Stimulated activated CD8-positive, alpha-beta memory T cell treated with anti-CD3 and anti-CD28 coated beads, Interleukin-12 subunit alpha, Interleukin-12 subunit beta, amount 100 ng/mL, for 1 hour (primary cell): ENCODE measurements around the gene ACSS1.
A peak's percentile ranks its signal among the peaks of the same experiment; 100 is the strongest.
"Not testable (repeated sequence)": the region's sequence is repeated elsewhere in the genome, so short reads cannot be mapped to it uniquely, and the experiment has no call there.

Experiments used
- DNase-seq: peaks from one replicate; pipeline ENCODE4 v3.0.0-alpha.2; 2020; ENCODE audit warnings: low read depth

Gene ACSS1

DNA sequence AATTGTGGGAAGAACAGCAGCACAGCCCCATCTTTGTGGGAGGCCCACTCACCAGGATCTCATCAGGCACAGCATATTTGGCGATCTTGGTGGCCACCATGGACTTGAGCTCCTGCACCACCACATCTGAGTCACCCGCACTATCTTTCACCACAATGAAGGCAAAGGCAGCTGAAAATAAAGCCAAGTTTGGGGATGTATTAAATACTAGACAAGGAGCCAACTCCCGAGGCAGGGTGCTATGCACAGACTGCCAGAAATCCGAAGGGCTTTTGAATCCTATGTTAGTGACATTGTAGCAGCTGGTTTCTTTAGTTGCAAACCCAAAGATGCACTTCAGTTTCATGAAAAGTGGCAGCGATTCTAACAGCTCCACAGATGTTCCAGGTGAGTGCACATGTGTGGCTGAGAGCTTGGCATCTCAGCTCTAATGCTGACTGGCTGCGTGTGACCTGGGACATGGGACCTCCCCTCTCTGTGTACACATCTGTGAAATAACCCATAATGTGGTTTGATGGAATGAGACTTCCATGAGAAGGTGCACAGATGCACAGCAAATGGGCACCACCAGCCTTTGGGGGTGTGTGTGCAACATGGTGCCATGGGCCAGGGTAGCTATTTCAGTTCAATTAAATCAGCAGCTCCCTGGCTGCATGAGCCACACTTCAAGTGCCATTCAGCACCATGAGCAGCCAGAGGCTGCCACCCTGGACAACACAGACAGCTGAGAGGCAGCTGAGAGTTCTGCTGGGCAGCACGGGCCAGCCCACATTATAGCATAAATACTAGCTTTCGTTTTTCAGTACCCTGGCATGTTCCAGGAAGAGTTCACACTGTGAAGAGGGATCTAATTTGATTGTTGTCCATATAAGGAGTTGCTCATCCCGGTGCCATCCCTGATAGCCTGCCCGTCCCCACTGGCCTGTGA is 48.5 kb downstream of the ACSS1 start:
- DNase-seq, result no peak

DNA sequence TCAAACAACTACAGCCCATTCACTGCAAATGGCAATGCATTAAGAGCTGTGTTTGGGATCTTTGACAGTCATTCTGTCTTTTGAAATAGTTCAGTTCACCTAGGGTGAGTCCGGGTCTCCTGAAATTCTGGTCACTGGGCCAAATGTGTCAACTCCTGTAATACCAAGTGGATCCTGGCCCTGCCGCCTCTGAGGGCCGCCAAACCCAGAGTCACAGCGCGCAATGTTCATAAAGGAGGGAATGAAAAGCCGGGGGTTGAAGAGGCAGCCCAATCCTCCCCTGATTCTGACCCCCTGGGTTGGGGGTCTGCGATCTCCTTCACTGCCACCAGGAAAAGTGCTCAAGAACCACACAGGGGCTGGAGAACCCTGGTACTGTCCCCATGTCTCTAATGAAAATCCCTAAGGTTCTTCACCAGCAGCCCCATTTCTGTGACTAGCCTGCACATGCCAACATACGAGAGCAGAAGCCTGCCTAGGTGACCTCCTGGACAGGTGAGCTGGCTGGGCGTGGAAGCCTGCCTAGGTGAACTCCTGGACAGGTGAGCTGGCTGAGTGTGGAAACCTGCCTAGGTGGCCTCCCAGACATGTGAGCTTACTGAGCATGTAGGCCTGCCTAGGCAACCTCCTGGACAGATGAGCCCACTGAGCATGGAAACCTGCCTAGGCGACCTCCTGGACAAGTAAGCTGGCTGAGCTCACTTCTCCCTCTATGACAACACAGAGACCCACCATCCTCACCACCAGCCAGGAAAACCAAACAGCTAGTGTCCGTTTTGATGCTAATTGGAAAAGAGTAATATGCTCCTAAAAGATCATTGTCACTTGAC is 49.3 kb downstream of the ACSS1 start:
- DNase-seq, result no peak

DNA sequence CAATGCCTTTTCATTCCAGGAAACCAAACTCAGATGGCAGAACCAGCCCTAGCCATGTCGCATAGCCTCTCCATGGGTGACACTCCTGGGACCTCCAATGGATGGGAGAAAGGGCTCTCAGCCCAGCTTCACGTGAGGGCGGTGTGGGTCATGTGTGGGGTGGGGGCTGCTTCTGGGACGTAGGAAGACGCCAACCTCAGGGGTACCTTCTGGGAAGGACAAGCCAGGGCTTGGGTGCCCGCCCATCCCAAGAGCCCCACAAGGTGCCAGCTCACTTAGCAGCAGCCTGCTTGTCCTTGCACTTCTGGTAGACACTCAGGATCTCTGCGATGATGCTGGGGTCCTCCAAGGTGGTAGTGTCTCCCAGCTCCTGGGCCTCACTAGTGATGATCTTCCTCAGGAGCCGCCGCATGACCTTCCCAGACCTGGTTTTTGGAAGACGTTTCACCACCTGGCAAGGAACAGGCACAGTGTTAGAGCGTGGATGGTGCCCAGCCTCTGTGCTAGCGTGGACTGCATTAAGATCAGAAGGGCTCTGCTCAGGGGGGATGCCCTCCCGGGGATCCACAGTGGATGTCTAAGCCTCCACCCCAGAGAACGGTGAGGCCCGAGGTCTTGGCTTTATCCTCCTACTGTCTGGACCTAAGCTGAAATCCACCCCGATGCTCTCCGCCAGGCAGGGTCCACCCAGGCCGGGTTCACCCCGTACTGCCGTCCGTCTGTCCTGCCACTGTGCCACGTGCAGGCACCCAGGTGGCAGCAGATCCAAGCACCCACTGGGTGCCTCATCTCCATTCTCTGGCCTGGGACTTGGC is 50.2 kb downstream of the ACSS1 start:
- no peak for DNase-seq

DNA sequence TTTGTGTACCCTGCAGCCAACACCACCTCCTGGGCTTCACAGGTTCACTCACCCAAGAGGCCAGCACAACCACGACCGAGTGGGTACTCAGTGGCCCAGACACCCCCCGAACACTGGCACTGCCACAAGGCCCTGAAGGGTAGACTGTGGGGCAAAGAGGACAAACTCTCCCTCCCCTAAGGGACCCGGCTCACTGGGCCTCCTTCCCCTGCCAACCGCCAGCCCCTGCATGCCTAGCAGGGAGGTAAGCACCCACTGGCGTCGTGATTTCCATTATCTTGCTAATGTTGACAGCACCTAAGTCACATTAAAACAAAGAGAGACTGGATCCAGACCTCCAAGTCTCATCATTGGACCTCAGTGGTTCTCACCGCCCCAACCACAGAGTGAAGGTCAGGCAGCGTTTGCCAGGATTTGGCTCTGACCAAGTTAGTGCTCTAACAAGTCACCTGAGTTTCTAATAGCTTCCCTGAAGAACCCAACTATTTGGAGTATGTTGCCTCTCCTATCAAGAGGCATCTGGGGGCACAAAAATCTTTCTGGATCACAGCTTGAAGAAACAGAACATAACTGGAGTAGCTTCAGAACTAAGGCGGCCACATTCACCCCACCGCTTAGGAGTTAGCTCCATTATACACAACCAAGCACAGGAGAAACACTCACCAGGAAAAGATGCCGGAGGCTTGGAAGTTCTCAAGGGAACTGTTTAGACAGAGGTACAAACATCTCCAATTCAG is 51.3 kb downstream of the ACSS1 start:
- DNase-seq, result no peak

DNA sequence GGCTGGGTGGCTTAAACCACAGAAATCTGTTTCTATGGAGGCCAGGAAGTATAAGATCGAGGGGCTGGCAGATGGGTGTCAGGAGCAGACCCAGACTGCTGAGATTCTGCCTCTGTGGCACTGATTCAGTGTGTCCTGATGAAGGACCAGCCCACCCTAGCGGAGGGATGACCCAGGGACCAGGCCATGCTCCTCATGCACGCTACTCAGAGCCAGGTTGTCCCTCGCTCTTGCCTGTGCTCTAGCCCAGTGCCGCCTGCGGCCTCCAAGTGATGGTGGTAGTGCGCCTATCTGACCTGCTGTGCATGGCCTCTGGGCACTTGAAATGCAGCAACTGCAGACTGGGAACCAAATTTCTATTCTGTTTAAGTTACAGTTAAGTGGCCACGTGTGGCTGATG is 52.3 kb downstream of the ACSS1 start:
- DNase-seq, result no peak

DNA sequence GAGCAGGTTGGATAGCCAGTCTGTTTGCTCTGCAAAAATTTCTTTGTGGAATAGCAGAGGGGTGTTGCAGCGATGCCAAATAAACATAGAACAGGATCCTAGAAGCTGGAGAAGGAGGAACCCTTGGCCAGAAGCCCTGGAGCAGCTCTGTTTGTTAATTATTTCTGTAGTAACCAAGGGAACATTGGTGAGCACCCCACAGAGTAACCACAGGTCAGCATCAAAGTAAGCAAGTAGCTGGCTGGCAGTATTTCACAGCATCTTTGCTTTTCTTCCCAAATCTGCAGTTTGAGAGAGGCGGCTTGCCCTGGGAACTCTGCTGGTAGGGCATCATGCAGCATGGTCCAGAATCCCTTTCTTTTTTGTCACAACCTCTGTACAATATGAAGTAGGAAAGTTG is 52.7 kb downstream of the ACSS1 start:
- DNase-seq, result no peak

DNA sequence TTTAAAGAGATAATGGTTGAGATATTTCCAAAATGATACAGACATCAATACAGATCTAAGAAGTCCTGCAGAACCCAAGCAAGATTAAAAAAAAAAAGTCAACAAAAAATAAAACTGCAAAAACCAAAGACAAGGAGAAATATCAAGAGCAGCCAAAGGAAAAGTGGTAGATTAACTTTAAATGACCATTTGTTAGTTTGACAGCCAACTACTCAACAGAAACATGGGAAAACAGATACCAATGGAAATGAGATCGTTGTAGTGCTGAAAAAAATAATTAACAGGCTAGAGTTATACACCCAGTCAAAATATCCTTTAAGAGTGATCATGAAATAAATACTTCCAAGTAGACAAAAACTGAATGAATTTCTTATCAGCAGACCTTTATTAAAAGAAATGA is 54.9 kb downstream of the ACSS1 start:
- DNase-seq, result no peak

DNA sequence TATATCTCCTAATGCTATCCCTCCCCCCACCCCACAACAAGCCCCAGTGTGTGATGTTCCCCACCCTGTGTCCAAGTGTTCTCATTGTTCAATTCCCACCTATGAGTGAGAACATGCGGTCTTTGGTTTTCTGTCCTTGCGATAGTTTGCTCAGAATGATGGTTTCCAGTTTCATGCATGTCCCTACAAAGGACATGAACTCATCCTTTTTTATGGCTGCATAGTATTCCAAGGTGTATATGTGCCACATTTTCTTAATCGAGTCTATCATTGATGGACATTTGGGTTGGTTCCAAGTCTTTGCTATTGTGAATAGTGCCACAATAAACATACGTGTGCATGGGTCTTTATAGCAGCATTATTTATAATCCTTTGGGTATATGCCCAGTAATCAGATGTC is 56.6 kb downstream of the ACSS1 start:
- not testable (repeated sequence) for DNase-seq

DNA sequence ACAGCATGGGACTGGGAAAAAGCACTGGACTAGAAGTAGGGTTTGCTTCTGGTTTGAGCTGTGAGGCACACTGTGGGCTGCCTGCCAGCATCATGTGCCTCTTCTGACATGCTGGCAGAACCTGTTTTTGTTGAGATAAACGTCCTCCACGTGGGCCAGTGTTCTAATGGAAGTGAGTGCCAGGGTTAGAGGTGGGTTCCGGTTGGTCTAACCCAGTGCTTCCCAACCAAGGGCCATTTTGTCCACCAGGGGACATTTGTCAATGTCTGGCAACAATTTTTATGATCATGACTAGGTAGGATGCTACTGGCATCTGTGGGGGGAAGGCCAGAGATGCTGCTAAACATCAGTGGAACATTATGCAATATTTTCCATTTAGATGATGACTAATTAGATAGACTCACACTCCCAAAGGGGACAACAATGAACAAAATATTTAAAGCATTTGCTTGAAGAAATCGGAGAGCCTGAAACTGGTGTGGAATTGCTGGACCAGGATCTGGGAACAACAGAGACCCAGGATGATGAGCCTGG is 57.6 kb downstream of the ACSS1 start:
- DNase-seq, result no peak

DNA sequence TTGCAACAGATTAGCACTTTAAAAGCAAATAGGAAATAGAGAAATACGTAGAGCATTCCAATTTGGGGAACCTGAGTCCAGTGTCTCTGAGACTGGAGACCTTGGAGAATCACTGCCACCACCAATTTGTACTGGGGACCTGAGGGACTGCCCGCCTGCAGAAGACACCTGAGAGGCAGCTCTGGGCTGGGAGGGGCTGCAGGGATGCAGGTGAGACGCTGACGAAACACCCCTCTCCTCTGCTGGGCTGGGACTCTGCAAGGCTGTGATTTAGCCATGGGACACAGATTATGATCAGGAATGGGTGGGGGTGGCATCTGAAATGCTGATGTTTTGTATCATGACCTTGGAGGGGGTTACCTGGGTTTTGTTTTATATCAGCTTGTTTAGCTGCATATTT is 58.4 kb downstream of the ACSS1 start:
- no peak for DNase-seq

DNA sequence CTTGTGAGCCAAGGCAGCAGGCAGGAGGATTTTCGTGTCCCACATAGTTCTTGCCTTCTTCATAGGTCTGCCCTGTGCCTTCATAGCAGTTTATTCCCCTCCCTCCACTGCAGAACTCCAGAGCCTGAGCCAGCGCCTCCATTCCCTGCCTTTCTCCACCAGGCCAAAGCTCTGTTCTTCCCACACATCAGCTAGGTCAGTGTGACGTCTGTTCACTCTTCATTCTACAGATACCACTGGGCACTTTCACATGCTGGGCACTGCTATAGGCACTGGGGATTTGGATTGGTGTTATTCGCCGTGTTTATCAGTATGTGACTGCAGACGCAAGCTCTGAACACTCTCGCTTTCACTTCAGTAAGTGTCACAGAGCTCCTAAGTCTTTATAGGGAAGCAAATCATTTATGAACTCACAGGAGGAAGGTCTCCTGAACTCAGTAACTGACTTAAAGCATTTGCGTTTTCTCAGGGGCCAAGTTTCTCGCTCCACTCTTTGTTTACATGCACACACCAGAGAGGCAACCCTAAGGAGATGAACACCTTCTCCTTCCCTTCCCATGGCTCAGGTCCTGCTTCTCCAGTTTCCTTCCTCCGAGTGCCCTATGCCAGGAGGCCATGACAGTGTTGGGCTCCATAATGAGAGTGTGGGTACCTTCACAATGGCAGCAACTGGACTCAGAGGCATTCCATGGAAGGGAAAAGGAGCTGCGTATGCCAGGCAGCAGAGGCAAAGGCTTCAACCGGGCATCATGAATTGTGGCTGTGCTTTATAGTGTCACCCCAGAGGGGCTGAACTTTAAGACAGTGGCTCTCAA is 59.1 kb downstream of the ACSS1 start:
- DNase-seq, result no peak

DNA sequence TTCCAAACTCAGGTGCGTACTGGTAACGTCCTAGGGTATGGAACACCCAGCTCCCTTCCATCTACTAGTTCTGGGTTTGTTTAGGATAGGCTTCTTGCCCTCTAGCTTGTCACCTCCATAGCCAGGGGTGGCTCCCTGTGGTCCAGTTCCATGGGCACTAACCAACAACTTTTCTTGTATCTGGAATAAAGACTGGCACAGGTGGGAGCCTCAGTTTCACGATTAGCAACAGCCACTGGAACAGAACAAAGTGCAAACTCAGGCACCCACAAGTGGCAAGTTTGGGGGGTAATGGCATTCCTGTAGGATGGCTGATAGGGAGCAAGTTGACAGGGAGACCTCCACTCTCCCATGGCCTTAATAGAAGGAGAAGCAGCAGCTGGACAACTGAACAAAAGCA is 59.8 kb downstream of the ACSS1 start:
- DNase-seq, result no peak

DNA sequence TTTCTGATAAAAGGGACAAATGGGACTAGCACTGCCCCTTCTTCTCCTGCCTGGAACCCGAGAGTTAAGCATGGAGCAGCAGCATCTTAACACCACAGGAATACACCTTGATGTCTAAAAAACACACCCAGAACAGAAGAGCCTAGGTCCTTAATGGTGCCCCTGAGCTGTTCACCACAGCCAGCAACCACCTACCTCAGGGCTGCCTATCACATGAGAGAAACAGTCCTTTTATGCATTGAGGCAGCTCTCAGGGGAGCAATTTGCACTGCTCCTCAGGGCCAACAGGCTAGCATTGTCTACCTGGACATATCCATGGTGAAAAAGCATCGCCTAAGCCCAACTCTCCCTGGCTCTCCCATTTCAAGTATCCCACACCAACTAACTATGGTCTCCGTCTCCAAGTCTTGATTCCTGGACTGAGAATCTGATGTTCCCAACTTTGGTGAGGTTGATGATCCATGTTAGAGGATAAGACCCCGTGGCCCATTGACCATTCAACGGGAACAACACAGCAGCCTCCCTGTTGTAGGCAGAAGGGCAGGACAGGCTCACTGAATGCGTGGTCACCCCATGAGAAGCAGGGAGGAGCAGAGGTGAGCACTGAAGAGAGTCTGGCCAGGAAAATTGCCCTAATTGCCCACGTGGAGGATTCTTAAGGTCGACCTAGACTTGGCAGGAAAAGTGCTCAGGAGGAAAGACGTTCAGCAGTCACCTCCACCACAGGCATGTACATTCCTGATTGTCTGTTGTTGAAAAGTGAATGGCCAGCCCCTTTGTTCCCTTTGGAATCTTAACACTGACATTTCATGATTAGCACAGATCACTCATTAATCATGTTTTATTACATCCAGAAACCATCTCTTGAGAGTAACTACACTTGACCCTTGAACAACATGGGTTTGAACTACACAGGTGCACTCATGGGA is 61.2 kb downstream of the ACSS1 start:
- no peak for DNase-seq

DNA sequence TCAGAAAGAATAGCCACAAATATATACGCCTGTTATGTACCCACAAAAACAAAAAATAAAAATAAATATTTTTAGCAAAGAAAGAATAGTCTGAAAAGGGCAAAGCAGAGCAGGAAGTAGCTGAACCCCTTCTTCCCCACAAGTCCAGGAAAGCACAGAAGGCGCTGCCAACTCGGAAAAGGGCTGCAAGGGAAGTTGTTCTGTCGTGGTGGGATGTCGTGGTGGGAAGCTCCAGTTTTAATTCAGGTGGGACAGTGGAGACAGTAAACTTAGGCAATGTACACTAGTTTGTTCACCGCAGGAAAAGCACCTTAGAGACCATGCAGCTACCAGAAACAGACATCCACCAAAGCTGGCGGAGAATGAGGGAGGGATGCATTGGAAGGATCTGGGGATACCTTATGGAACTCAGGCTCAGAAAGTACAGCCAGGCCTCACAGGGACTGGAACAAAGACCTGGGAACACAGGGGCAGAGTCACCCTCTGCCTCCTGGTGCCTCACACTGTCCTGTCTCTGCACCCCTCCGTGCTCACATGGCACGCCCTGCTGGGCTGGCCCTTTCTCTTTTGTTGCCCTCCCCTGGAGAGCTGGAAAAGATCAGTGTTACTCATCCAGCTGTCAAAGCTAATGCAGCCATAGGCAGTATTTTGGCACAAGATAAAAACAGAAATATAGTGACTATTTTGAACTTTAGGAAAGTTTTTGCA is 62.0 kb downstream of the ACSS1 start:
- DNase-seq, result no peak

DNA sequence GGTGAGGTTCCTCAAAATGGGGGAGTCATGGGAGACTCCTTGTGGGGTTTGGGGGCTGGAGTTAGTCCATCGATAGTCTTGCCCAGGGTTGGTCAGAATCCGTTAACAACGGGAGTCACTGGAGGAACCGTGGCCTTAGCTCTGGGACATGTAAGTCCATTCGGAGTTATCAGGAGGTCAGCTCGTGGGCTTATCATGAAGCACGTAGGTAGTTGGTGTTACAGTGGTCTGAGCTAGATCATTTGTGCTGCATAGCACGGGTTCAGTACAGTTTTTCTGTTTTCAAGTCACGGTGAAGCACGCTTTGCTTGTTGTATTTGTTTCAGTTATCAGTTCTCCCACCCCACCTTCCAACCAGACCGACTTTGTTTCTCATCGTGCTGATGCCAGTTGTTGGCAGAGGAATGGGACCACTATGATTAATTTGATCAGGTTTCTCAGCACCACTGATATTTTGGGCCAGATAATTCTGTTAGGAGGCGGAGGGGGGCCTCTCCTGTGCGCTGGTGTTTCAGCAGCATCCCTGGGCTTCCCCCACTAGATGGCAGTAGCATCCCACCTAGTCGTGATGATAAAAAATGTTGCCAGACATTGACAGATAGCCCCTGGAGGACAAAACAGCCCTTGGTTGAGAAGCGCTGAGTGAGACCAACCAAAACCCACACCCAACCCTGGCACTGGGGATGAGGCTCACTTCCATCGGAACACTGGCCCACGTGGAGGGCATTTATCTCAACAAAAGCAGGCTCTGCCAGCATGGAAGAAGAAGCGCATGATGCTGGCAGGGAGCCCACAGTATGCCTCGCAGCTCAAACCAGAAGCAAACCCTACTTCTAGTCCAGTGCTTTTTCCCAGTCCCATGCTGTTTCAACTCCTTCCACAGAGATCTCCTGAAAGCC is 63.2 kb downstream of the ACSS1 start:
- peak; percentile 75 for DNase-seq

DNA sequence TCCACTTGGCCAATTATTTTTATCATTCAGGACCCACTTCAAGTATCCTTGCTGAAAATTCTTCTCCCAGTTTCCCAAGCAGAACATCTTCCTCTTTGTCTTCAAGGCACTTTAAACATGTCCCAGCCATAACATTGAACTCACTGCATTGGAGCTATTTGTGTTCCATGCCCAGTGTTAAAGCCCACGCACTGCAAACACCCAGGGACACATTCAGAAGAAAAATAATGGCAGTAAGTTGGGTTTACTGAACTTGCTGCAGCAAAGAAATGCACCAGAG is 63.8 kb downstream of the ACSS1 start:
- no peak for DNase-seq

DNA sequence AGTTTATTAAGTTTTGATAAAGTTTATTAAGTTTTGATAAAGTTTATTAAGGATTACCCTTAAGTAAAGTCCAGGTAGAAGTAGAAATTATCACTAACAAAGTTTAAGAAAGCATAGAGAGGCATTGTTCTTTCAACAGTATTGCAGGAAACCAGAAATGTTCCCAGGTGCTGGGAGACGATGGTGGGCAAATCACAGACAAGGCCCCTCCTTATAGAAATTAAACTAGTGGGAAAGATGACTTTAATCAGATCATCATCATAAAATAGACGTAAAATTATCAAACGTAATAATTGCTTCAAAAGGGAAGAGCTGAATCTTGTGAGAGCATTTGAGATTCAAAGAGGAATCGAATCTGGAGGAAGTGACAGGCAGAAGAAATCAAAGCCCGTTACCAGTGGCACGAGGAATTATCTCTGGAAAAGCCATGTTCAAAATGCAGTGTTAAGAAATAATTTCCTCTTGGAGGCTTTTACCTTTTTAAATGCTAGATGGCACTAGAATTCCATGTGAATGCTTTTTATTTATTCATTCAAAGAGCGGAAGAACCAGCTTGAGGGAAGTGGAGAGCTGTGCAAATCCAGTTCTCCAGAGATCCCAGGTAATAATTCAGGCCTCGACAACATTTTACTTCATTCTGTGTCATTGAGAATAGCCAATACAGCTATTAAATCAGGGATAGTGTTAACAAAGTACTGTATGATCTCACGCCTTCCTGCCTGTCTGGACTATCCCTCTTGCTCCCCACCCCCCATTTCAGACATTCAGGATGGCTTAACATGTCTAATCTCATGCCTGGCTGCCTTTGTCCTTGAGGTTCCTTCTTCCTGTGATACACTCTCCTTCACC is 64.4 kb downstream of the ACSS1 start:
- no peak for DNase-seq
